ENCODE results near the gene FAM184A. TPM values are rescaled to one million over a fixed set of nuclear protein-coding genes. Genes with fewer than 3 reads are reported as not detected.
"Not testable (repeated sequence)": the region's sequence is repeated elsewhere in the genome, so short reads cannot be mapped to it uniquely, and the experiment has no call there.

Gene FAM184A
- total RNA-seq, 4 donors from 2014 or later: 0.19 to 6.8 (median 1.8) TPM

- no peaks in the 10 kb centered on the region for H3K27me3 ChIP-seq
- WGBS: 77% methylated on average over 8 of the region's 8 CpGs
- no peak overlapping the region for H3K27ac ChIP-seq
- no peaks in the 10 kb centered on the region for H3K9me3 ChIP-seq
- no peaks in the 10 kb centered on the region for H3K4me1 ChIP-seq
- TF ChIP-seq POLR2AphosphoS5 (IDR thresholded peaks at IDR 0.05) (no peak), POLR2A (IDR thresholded peaks at IDR 0.05) (no peak), CTCF (IDR thresholded peaks at IDR 0.05) (no peak), EP300 (IDR thresholded peaks at IDR 0.05) (no peak)
- H3K4me3 ChIP-seq: no peak overlapping the region
- DNase-seq (ENCODE audit: low spot score in 2 of 2): no peak
- no peaks in the 10 kb centered on the region for H3K36me3 ChIP-seq
Observed at GRCh38 chr6:119109654-119110325, 31.3 kb upstream of the FAM184A start.

- DNase-seq (ENCODE audit: low spot score in 2 of 2): no peak
- WGBS: 65% methylated on average over 3 of the region's 3 CpGs
Observed at GRCh38 chr6:119108076-119108475, 29.6 kb upstream of the FAM184A start.

GRCh38 chr6:119105282-119105681 lies 26.8 kb upstream of the FAM184A start:
- Histone ChIP-seq H3K4me3 (no peak overlapping the region), H3K9me3 (no peaks in the 10 kb centered on the region), H3K36me3 (no peaks in the 10 kb centered on the region), H3K4me1 (no peaks in the 10 kb centered on the region), H3K27me3 (no peaks in the 10 kb centered on the region), H3K27ac (no peak overlapping the region)
- 60% methylated on average over 5 of the region's 5 CpGs for WGBS
- TF ChIP-seq POLR2AphosphoS5 (IDR thresholded peaks at IDR 0.05) (no peak), CTCF (IDR thresholded peaks at IDR 0.05) (no peak), EP300 (IDR thresholded peaks at IDR 0.05) (no peak), POLR2A (IDR thresholded peaks at IDR 0.05) (no peak)
- no peak for DNase-seq (ENCODE audit: low spot score in 2 of 2)

More at GRCh38 chr6:119108076-119108475, 29.6 kb upstream of the FAM184A start:
- no peak overlapping the region for H3K4me3 ChIP-seq
- TF ChIP-seq POLR2A (IDR thresholded peaks at IDR 0.05) (no peak), POLR2AphosphoS5 (IDR thresholded peaks at IDR 0.05) (no peak), EP300 (IDR thresholded peaks at IDR 0.05) (no peak), CTCF (IDR thresholded peaks at IDR 0.05) (no peak)
- no peaks in the 10 kb centered on the region for H3K27me3 ChIP-seq
- H3K9me3 ChIP-seq: no peaks in the 10 kb centered on the region
- H3K4me1 ChIP-seq: no peaks in the 10 kb centered on the region
- no peaks in the 10 kb centered on the region for H3K36me3 ChIP-seq
- no peak overlapping the region for H3K27ac ChIP-seq

- Histone ChIP-seq H3K36me3 (no peaks in the 10 kb centered on the region), H3K27ac (no peak overlapping the region), H3K4me1 (no peaks in the 10 kb centered on the region), H3K4me3 (no peak overlapping the region), H3K27me3 (no peaks in the 10 kb centered on the region), H3K9me3 (no peaks in the 10 kb centered on the region)
- 80% methylated on average over 2 of the region's 2 CpGs for WGBS
- TF ChIP-seq CTCF (IDR thresholded peaks at IDR 0.05) (no peak), POLR2A (IDR thresholded peaks at IDR 0.05) (no peak), EP300 (IDR thresholded peaks at IDR 0.05) (no peak), POLR2AphosphoS5 (IDR thresholded peaks at IDR 0.05) (no peak)
- no peak for DNase-seq (ENCODE audit: low spot score in 2 of 2)
Observed at GRCh38 chr6:119102901-119103300, 24.4 kb upstream of the FAM184A start.

- DNase-seq (ENCODE audit: low spot score in 2 of 2): no peak
- Histone ChIP-seq H3K4me1 (peaks cover 19% of the 10 kb centered on the region), H3K36me3 (no peaks in the 10 kb centered on the region), H3K4me3 (no peak overlapping the region), H3K27me3 (no peaks in the 10 kb centered on the region), H3K27ac (no peak overlapping the region), H3K9me3 (no peaks in the 10 kb centered on the region)
- 81% methylated on average over 1 of the region's 1 CpG for WGBS
- no peak for TF ChIP-seq CTCF (IDR thresholded peaks at IDR 0.05)
- no peak for TF ChIP-seq POLR2AphosphoS5 (IDR thresholded peaks at IDR 0.05)
- no peak for TF ChIP-seq POLR2A (IDR thresholded peaks at IDR 0.05)
- TF ChIP-seq EP300 (IDR thresholded peaks at IDR 0.05): no peak
Observed at GRCh38 chr6:119100115-119100514, 21.7 kb upstream of the FAM184A start.

GRCh38 chr6:119097815-119098361 lies 19.4 kb upstream of the FAM184A start:
- not testable (repeated sequence) for H3K36me3 ChIP-seq; H3K9me3 ChIP-seq; H3K27me3 ChIP-seq; DNase-seq (ENCODE audit: low spot score in 2 of 2); H3K4me3 ChIP-seq
- H3K4me1 ChIP-seq: peaks cover 19% of the 10 kb centered on the region
- 82% methylated on average over 9 of the region's 9 CpGs for WGBS
- H3K27ac ChIP-seq: peak overlapping the region; percentile 58

Measured in suprapubic skin (tissue), 4 donors.